GM21367 (cell line): ENCODE results near the gene DLGAP3.
"Not testable (repeated sequence)": the region's sequence is repeated elsewhere in the genome, so short reads cannot be mapped to it uniquely, and the experiment has no call there.

ENCODE experiments used
- ATAC-seq: cut with Tn5 transposase; IDR thresholded peaks from one replicate; pipeline ENCODE4 v1.9.1; 2021; ENCODE audit not compliant: unreplicated experiment

Gene DLGAP3, protein sequence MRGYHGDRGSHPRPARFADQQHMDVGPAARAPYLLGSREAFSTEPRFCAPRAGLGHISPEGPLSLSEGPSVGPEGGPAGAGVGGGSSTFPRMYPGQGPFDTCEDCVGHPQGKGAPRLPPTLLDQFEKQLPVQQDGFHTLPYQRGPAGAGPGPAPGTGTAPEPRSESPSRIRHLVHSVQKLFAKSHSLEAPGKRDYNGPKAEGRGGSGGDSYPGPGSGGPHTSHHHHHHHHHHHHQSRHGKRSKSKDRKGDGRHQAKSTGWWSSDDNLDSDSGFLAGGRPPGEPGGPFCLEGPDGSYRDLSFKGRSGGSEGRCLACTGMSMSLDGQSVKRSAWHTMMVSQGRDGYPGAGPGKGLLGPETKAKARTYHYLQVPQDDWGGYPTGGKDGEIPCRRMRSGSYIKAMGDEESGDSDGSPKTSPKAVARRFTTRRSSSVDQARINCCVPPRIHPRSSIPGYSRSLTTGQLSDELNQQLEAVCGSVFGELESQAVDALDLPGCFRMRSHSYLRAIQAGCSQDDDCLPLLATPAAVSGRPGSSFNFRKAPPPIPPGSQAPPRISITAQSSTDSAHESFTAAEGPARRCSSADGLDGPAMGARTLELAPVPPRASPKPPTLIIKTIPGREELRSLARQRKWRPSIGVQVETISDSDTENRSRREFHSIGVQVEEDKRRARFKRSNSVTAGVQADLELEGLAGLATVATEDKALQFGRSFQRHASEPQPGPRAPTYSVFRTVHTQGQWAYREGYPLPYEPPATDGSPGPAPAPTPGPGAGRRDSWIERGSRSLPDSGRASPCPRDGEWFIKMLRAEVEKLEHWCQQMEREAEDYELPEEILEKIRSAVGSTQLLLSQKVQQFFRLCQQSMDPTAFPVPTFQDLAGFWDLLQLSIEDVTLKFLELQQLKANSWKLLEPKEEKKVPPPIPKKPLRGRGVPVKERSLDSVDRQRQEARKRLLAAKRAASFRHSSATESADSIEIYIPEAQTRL

DNA sequence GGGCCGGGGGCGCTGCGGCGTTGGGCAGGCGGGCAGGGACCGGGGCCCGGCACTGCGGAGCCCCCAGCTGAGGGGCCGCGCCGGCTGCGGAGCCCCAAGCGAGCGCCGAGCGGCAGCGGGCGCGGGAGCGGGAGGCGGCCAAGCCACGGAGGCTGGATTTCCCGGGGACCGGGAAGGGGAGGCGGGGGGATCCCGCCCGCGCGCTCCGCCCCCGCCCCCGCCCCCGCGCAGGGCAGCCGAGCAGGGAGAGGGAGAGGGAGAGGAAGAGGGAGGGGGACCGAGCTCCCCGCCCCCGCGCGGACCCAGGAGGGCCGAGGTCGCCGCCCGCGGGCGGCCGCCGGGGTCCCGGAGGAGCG is at the start of gene DLGAP3:
DLGAP3 (minus strand) TSS at position 154 of the 356 bp plus-strand sequence. CDS start 24,267 bp downstream, outside the sequence.
- no peak for ATAC-seq

DNA sequence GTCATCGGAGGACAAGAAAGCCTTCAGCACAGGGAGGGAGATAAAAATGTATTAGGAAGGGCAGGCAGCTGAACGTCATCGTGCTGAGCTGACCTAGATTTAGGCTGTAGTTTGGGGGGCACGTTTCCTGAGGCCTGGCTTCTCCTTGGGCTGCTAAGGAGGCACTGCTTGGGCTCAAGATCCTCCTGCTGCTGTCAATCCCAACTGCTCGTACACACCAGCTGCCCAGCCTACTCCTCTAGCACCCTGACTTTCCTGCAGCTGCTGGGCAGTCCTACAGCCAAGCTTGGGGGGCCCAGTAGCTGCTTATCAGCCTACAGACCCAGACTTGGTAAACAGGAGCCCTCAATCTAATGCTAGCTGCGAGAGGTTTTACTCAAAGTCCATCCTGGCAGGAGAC is 49.5 kb upstream of the DLGAP3 start:
- ATAC-seq = no peak

DNA sequence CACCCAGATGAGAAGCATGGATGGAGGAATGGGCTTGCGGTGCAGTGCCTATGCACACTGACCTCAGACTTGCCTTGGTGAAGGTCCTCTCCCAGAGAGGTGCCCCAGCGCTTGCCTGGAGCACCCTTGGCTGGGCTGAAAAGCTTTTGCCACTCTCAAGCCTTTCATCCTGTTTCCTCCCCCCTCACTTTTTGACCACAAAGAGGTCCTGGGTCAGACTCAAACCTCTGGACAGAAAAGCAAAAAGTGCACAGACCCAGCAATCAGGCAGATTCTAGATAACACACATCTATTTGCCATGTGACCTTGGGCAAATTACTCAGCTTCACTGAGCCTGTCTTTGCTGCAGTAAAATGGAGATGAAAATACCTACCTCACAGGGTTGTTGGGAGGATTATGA is 48.4 kb upstream of the DLGAP3 start:
- ATAC-seq = no peak

DNA sequence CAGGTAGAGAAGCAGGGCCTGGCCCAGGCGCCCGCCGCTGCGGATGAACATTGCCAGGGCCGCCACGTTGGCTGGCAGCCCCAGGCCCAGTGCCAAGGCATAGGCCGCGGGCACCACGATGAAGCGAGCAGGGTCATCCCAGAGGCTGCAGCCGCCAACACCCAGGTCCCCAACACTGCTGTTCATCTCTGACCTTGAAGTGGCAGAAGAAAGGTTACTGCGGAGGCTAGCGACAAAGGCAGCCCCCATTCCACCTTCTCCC is 47.7 kb upstream of the DLGAP3 start:
- ATAC-seq = no peak

DNA sequence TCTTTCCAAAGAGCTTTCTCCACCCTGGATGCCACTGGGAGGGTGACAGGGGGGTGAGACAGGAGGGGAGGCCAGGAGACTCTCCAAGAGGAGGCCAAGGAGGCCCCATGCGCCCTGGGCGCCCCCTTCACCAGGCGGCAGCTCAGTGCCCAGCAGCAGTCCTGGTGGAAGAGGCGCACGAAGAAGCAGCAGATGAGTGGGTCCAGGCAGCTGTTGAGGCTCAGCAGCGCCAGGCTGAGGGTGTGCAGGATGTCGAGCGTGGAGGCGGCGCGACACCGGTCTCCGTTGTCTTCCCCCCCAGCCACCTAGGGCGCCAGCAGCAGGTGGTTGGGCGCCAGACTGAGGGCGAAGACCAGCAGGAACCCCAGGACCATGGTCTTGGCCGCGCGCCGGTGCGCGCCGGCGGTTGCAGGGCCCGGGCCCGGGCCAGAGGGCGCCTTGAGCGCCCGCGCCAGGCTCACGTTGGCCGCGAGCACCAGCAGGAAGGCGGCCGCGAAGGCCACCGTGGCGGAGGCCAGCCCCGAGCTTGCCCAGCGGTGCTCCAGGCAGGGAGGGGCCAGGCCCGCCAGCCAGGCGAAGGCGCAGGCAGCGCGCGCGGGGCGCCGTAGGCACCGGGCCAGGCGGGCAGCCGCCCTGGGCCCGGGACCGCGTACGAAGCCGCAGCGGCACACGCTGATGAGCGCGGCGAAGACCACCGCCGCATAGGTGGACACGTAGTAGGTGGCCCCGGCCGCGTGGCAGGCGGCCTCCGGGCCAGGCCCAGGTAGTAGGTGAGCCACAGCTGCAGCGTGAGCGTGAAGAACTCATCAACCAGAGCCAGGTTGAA is 47.1 kb upstream of the DLGAP3 start:
- no peak for ATAC-seq

DNA sequence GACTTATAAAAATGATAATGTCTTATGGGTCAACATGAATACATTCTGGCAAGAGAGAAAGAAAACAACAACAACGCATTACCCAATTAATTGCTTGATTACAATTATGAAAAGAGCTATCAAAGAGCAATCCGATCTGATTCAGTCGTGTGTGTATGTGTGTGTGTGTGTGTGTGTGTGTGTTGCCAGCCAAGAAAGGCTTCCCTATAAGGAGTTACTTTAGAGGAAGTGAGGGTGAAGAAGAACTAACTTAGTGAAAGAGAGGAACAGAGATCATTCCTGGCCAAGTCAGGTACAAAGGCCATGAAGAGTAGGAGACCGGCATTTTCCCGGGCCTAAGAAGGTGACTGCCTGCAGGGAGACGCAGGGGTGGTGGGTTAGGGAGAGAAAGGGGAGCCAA is 46.3 kb upstream of the DLGAP3 start:
- no peak for ATAC-seq

DNA sequence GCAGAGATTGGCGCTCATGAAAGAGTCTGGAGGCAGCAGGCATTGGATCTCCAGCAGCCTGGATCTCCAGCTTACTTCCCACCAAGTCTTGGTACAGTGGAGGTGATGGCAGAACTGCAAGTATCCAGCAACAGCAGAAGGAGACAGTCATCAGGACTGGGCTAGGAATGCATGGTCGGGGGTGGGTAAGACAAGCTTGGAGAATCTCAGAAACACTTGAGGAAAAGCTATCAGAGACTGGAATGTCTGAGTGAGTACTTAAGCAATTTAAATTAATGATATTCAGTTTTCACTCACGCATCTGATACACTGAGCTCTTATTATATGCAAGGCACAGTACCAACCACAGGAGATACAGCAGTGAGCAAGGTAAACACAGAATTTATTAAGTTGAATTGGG is 45.9 kb upstream of the DLGAP3 start:
- ATAC-seq = no peak

DNA sequence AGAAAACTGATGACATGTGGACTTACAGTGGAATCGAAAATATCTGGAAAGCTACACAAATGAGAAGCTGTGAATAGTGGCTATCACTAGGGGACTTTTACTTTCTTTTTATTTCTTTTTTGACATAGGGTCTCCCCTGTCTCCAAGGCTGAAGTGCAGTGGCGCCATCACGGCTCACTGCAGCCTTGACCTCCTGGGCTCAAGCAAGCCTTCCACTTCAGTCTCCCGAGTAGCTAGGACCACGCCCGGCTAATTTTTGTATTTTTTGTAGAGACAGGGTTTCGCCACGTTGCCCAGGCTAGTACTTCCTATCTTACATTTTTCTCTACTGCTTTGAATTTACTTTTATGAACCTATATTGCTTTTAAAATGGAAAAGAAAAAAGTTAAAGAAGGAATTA is 45.2 kb upstream of the DLGAP3 start:
- no peak for ATAC-seq

DNA sequence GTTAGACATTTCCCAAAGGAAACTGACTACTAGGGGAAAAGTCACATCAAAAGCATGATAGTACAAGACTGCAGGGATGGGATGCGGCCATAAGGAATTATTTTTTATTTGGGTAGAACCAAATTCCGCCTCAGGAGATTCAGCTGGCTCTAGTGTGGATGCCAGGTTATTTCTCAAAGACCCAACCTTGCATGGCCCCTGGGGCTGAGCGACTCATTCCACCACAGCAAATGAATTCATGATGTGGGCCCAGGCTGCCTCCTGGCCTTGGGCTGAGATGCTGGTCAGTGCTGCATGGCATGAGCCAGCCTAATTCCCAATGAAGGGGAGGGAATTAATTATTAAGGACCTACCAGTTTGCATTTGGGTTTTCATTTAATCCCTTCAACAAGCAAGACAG is 43.9 kb upstream of the DLGAP3 start:
- ATAC-seq = no peak

DNA sequence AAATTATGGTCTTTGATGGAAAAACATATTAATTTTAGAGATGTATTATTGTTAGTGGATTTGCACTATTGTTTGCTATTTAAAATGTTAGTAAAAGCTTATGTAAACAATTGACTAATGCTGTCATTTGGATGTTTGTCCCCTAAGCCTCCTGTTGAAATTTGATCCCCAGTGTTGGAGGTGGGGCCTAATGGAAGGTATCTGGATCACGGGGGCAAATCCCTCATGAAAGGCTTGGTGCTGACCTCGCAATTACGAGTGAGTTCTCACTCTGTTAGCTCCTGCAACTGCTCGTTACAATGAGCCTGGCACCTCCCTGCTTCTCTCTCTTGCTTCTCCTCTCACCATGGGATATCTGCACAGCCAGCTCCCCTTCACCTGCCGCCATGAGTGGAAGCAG is 41.4 kb upstream of the DLGAP3 start:
- no peak for ATAC-seq

DNA sequence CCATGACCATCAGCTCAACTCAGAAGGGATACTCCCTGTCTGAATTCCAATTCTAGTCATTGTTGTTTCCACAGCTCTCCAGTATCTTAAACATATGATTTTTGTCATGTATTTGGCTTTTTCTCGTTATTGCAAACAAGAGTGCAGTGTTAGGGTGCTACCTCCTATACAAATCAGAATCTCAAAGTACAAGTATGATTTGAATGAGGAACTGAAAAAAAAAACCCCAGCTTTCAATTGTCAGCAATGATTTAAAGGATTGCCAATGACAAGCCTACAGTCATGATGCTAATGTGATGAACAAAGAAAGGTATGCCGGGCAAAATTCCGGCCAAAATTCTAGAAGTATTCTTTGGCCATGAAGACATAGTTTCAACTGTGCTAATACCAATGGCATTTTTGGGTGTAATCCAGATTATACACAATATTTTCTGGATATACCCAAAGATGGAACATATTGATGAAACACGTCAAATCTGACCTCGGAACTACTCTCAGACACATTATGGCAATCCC is 40.8 kb upstream of the DLGAP3 start:
- ATAC-seq = no peak

DNA sequence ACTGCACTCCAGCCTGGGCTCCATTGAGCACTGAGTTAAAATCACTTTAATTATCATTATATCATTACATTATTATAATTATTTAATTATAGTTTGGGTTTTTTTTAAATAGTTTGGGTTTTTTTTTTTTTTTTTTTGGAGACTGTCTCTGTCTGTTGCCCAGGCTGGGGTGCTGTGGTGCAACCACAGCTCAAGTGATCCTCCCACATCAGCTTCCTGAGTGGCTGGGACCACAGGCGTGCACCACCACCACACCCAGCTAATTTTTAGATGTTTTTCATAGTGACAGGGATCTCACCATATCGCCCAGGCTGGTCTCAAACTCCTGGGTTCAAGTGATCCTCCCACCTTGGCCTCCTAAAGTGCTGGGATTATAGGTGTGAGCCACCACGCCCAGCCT is 38.8 kb upstream of the DLGAP3 start:
- not testable (repeated sequence) for ATAC-seq

DNA sequence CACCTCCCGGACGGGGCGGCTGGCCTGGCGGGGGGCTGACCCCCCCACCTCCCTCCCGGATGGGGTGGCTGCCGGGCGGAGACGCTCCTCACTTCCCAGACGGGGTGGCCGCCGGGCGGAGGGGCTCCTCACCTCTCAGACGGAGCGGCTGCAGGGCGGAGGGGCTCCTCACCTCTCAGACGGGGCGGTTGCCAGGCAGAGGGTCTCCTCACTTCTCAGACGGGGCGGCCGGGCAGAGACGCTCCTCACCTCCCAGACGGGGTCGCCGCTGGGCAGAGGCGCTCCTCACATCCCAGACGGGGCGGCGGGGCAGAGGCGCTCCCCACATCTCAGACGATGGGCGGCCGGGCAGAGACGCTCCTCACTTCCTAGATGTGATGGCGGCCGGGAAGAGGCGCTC is 38.2 kb upstream of the DLGAP3 start:
- not testable (repeated sequence) for ATAC-seq

DNA sequence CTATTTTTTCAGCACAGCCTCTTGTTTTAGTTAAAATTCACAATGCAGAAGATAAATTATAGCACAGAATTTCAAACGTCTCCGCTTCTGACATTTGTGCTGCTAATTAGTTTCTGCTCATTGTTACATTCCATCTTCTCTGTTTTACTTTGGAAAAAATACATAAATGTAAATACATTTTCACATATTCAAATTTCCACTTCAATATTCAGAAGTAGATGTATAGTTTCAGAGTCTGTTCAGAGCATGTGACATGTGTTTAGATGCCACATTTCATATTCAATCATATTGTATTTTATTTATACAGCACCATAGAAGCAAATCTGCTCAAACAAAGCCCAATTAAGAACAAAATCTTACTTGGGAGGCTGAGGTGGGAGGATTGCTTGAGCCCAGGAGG is 36.1 kb upstream of the DLGAP3 start:
- ATAC-seq = no peak

DNA sequence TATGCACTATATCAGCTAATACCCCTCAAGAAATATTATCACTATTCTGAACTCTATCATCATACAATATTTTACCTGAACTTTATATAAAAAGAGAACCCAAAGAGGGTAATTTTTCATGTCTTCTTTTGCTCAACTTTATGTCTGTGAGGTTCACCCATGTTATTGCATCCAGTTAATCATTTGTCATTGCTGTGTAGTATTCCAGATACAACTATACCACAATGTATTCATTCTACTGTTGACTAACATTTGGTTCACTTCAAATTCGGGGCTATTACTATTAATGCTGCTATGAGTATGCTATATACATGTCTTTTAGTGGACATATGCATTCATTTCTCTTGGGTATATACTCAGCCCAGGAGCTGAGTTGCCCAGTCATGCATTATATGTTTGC is 21.0 kb upstream of the DLGAP3 start:
- ATAC-seq = no peak

DNA sequence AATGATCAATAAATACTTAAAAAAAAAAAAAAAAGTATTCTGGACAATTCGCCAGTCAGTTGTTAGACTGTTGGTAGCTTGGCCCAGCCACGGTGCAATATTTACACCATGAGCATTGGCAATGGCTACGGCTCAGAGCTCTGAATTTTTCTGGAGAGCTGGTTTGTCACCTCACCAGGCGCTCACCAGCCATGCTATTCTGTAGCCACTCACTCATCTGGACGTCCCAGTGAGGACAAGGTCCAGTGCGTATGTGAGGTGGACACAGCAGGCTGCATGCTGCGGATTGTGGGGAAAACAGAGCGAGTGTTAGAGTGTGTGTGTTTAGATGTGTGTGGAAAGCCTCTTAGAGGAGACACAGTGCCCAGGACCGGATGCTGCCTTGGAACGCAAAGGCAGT is 19.3 kb upstream of the DLGAP3 start:
- not testable (repeated sequence) for ATAC-seq

DNA sequence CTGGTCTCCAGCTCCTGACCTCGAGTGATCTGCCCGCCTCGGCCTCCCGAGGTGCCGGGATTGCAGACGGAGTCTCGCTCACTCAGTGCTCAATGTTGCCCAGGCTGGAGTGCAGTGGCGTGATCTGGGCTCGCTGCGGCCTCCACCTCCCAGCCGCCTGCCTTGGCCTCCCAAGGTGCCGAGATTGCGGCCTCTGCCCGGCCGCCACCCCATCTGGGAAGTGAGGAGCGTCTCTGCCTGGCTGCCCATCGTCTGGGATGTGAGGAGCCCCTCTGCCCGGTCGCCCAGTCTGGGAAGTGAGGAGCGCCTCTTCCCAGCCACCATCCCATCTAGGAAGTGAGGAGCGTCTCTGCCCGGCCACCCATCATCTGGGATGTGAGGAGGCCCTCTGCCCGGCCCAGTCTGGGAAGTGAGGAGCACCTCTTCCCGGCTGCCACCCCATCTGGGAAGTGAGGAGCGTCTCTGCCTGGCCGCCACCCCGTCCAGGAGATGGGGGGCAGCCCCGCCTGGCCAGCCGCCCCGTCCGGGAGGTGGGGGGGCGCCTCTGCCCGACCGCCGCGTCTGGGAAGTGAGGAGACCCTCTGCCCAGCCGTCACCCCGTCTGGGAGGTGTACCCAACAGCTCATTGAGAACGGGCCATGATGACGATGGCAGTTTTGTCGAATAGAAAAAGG is 18.3 kb upstream of the DLGAP3 start:
- not testable (repeated sequence) for ATAC-seq

DNA sequence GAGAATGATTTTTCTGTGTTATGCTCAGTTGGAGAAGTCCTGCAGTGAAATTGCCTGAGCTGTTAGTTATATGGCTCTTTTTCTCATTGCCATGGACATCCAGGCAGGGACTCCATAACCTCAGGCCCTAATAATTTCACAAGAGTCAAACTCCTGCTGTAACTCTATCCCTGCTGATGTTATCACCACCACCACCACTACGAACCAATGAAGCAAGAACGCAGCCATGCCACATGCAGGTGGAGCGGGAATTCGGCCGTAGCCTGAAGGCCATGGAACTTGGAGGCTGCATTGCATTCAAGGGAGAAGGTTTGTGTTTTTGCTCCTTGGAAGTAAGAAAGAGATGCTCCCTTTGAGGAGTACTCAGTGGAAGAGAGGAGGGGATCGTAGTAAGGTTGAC is 16.8 kb upstream of the DLGAP3 start:
- no peak for ATAC-seq

DNA sequence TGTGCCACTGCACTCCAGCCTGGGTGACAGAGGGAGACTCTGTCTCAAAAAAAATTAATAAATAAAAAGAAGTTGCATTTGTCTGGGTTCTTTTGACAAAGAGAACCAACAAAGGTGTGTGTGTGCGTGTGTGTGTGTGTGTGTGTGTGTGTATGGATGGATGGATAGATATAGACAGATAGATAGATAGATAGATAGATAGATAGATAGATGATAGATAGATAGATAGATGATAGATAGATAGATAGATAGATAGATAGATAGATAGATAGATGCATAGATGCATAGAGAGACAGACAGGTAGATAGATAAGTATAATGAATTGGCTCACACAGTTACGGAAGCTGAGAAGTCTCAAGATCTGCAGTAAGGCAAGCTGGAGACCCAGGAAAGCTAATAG is 12.3 kb upstream of the DLGAP3 start:
- not testable (repeated sequence) for ATAC-seq

DNA sequence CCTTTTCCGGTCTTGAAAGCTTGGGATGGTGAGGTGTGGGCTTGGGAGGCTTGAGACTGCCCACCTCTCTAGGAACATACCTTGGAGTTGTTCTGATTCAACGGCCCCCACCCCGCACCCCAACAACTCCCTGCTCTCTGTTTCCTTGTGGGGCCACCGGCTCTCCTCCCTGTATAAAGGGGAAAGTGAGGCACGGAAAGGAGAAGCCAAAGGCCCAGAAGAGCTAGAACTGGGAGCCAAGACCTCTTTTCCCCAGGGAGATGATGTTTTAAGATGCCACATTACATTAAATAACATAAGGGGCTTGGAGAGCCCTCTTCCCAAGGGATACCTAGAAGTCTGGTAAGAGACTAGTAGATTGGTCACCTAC is 1.2 kb upstream of the DLGAP3 start:
- ATAC-seq = no peak
